OCI-LY7 (cell line): ENCODE data around the gene GPR63. TPM values are rescaled to one million over a fixed set of nuclear protein-coding genes. Genes with fewer than 3 reads are reported as not detected.

Source experiments
- BruUV-seq: library from RNA; stranded (reverse); fragments of 400-500 nt; replicated peaks from 2 replicates; lab custom pipeline; 2021; lab: Mats Ljungman, UMichigan
- CTCF ChIA-PET: fragments of 300-600 bp; sonication (Branson Sonifier 250); formaldehyde crosslinking; loops from one replicate; lab custom pipeline; 2022; ENCODE audit warnings: antibody characterized with exemption; ENCODE audit not compliant: unreplicated experiment; lab: Charles Lee
- POLR2A ChIA-PET: fragments of 300-600 bp; sonication (Branson Sonifier 250); formaldehyde crosslinking; loops from one replicate; lab custom pipeline; 2022; ENCODE audit warnings: antibody characterized with exemption; lab: Charles Lee
- DNase-seq: peaks from one replicate; pipeline ENCODE4 v3.0.0-alpha.2; 2015; ENCODE audit warnings: low spot score
- H2AFZ ChIP-seq: fragments of 200-600 bp; sonication (generic), shearing (Covaris generic); 2 replicates; pipeline ENCODE4 v1.6.1; 2014; ENCODE audit warnings: mild to moderate bottlenecking, antibody characterized with exemption, low read length, moderate library complexity
- H3K27ac ChIP-seq: fragments of 200-600 bp; sonication (generic); 2 replicates; pipeline ENCODE4 v1.5.1; 2014; ENCODE audit warnings: mixed run types, low read depth, mild to moderate bottlenecking, moderate library complexity, low read length, inconsistent platforms; ENCODE audit not compliant: poor library complexity, severe bottlenecking
- H3K36me3 ChIP-seq: fragments of 200-600 bp; sonication (generic); 2 replicates; pipeline ENCODE4 v1.6.1; 2014; ENCODE audit warnings: mild to moderate bottlenecking, antibody characterized with exemption, low read length, moderate library complexity, mixed read lengths; ENCODE audit not compliant: insufficient read depth
- H3K4me1 ChIP-seq: fragments of 200-600 bp; sonication (generic); 2 replicates; pipeline ENCODE4 v1.5.1; 2014; ENCODE audit warnings: mild to moderate bottlenecking, low read length; ENCODE audit not compliant: insufficient read depth, poor library complexity, severe bottlenecking
- H3K4me2 ChIP-seq: fragments of 200-600 bp; sonication (generic); 2 replicates; pipeline ENCODE4 v1.6.1; 2014; ENCODE audit warnings: mild to moderate bottlenecking, low read length
- H3K4me3 ChIP-seq: fragments of 200-600 bp; sonication (generic); 2 replicates; pipeline ENCODE4 v1.5.1; 2014; ENCODE audit warnings: mild to moderate bottlenecking, low read depth, low read length; ENCODE audit not compliant: poor library complexity, severe bottlenecking
- H3K79me2 ChIP-seq: fragments of 200-600 bp; sonication (generic); 2 replicates; pipeline ENCODE4 v1.6.1; 2016; ENCODE audit warnings: low read depth, mild to moderate bottlenecking, low read length, moderate library complexity, mixed read lengths; ENCODE audit not compliant: insufficient read depth
- H3K9me2 ChIP-seq: fragments of 200-600 bp; sonication (generic); 2 replicates; pipeline ENCODE4 v1.6.1; 2016; ENCODE audit warnings: mild to moderate bottlenecking, low read length, mixed read lengths; ENCODE audit not compliant: insufficient read depth
- H3K9me3 ChIP-seq: fragments of 200-600 bp; sonication (generic); 2 replicates; pipeline ENCODE4 v1.6.1; 2014; ENCODE audit warnings: mild to moderate bottlenecking, mixed run types, low read length, mixed read lengths
- H4K20me1 ChIP-seq: fragments of 200-600 bp; sonication (generic); 2 replicates; pipeline ENCODE4 v1.6.1; 2014; ENCODE audit warnings: mild to moderate bottlenecking, antibody characterized with exemption, low read length, moderate library complexity, mixed read lengths; ENCODE audit not compliant: insufficient read depth
- EZH2phosphoT487 ChIP-seq: fragments of 200-600 bp; sonication (generic); IDR thresholded peaks from 2 replicates; pipeline ENCODE4 v1.6.1; 2018; ENCODE audit warnings: low read depth, borderline replicate concordance, mild to moderate bottlenecking, mixed run types, antibody characterized with exemption, low read length, moderate library complexity, mixed read lengths
- intact Hi-C: fragments of 100-400 bp; cut with micrococcal nuclease; formaldehyde crosslinking; loops from one replicate; pipeline ENCODE4 v1.10.0; 2022; ENCODE audit not compliant: unreplicated experiment
- total RNA-seq, 2 experiments: library from RNA; depleted of rRNA in 1 of 2; stranded (reverse); fragments of >200 nt in 1 of 2; shearing (Covaris generic) in 1 of 2; gene quantifications; 2 replicates each; pipeline ENCODE4 v1.2.3, GENCODE V29; 2014 to 2022
- TF ChIP-seq, protein P1 (sequence below): fragments of 200-600 bp; sonication (generic); conservative IDR thresholded peaks from 2 replicates; pipeline ENCODE4 v1.5.1; 2014; ENCODE audit warnings: mild to moderate bottlenecking, antibody characterized with exemption, low read length, moderate library complexity, mixed read lengths

The GPR63 gene
- total RNA-seq, 2 experiments from 2014 or later, result 1.0 to 1.6 TPM

DNA sequence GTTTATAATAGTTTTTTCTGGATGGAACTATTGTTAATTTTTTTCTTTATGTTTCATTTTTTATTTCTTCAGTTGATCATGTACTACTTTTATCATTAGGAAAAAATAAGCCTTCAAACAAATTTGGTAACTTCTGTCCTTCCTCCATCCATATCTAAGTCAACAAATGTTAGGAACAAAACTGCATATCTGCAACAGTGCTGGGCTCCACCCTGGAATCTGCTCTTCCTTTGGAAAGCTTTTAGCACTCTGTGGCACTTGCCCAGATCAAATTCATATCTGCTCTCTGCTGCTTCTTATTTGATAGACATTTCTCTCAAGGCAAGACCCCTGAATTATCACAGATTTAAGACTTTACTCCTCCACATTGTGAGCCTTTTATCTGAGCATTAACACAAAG, 24.3 kb upstream of the GPR63 start:
- H4K20me1 ChIP-seq, result no peaks in the 10 kb centered on the region
- H3K4me2 ChIP-seq, result no peak overlapping the region
- CTCF ChIA-PET, result no interaction called here
- POLR2A ChIA-PET, result no interaction called here
- no peak for DNase-seq
- H3K79me2 ChIP-seq, result no peaks in the 10 kb centered on the region
- no peak for TF ChIP-seq EZH2phosphoT487
- TF ChIP-seq, protein P1, sequence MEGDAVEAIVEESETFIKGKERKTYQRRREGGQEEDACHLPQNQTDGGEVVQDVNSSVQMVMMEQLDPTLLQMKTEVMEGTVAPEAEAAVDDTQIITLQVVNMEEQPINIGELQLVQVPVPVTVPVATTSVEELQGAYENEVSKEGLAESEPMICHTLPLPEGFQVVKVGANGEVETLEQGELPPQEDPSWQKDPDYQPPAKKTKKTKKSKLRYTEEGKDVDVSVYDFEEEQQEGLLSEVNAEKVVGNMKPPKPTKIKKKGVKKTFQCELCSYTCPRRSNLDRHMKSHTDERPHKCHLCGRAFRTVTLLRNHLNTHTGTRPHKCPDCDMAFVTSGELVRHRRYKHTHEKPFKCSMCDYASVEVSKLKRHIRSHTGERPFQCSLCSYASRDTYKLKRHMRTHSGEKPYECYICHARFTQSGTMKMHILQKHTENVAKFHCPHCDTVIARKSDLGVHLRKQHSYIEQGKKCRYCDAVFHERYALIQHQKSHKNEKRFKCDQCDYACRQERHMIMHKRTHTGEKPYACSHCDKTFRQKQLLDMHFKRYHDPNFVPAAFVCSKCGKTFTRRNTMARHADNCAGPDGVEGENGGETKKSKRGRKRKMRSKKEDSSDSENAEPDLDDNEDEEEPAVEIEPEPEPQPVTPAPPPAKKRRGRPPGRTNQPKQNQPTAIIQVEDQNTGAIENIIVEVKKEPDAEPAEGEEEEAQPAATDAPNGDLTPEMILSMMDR, result no peak
- no TSS peak for BruUV-seq
- no peak overlapping the region for H3K27ac ChIP-seq
- no peaks in the 10 kb centered on the region for H3K36me3 ChIP-seq
- H3K4me3 ChIP-seq, result no peak overlapping the region
- no peaks in the 10 kb centered on the region for H3K4me1 ChIP-seq
- intact Hi-C loops, result no loop called here
- H3K9me3 ChIP-seq, result peaks cover 7% of the 10 kb centered on the region; the same call in 1 of the 2 replicates
- H3K9me2 ChIP-seq, result no peaks in the 10 kb centered on the region
- H2AFZ ChIP-seq, result no peak overlapping the region

DNA sequence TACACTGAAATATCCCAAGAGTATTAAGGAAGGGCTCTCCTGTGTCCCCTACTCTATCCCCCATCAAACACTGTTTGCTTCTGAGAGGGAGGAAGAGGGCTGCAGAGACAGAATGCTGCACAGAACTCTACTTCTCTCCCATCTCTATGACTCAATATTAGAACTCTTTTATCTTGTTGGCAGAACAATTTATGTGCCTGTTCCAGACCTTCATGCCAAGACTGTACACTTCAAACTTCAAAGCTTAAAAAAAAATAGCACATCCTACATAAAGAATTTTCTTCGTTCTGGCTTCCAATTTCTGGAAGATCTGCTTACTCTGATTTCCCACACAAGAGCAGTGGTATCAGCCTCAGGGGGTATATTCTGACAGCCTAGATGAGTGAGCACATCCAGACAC, 19.6 kb upstream of the GPR63 start:
- no peaks in the 10 kb centered on the region for H4K20me1 ChIP-seq
- ChIA-PET CTCF (no interaction called here), POLR2A (interaction anchor here (0.6 kb wide), 1 partner anchor 351 kb away, joined by 3 read pairs; no protein-coding TSS in a partner anchor)
- no peaks in the 10 kb centered on the region for H3K36me3 ChIP-seq
- no peak overlapping the region for H3K4me2 ChIP-seq
- TF ChIP-seq, protein P1, result no peak
- TF ChIP-seq EZH2phosphoT487, result no peak
- H3K4me3 ChIP-seq, result no peak overlapping the region
- H3K9me2 ChIP-seq, result no peaks in the 10 kb centered on the region
- peaks cover 7% of the 10 kb centered on the region; the same call in 1 of the 2 replicates for H3K9me3 ChIP-seq
- intact Hi-C loops, result no loop called here
- H3K79me2 ChIP-seq, result no peaks in the 10 kb centered on the region
- no peaks in the 10 kb centered on the region for H3K4me1 ChIP-seq
- H3K27ac ChIP-seq, result no peak overlapping the region
- no peak for DNase-seq
- BruUV-seq, result no TSS peak
- H2AFZ ChIP-seq, result no peak overlapping the region

DNA sequence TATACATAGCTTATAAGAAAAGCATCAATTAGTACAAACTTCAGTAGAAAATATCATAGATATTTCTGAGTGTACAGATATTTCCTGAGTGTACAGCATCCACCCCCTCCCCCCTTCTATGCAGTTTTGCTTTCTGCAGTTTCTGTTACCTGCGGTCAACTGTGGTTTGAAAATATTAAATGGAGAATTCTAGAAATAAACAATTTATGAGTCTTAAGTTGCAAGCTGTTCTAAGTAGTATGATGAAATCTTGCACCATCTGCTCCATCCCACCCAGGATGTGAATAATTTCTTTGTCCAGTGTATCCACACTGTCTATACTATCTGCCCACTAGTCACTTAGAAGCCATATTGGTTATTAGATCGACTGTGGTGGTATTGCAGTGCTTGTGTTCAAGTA, 15.8 kb upstream of the GPR63 start:
- DNase-seq, result no peak
- Histone ChIP-seq H3K36me3 (no peaks in the 10 kb centered on the region), H3K4me3 (no peak overlapping the region), H3K9me2 (no peaks in the 10 kb centered on the region), H3K27ac (no peak overlapping the region), H3K79me2 (no peaks in the 10 kb centered on the region), H3K9me3 (no peaks in the 10 kb centered on the region), H2AFZ (no peak overlapping the region), H4K20me1 (no peaks in the 10 kb centered on the region), H3K4me1 (no peaks in the 10 kb centered on the region), H3K4me2 (no peak overlapping the region)
- ChIA-PET CTCF (no interaction called here), POLR2A (no interaction called here)
- BruUV-seq, result no TSS peak
- intact Hi-C loops, result no loop called here
- TF ChIP-seq, protein P1, result no peak
- TF ChIP-seq EZH2phosphoT487, result no peak
